RWPE2 (cell line): ENCODE data around the gene MYOD1.

Experiments used
- ATAC-seq: fragments of 200-7000 bp; cut with Tn5 transposase; 3 replicates; pipeline ENCODE4 v1.9.1; 2021; ENCODE audit warnings: low read depth
- DNase-seq: peaks from one replicate; pipeline ENCODE4 v3.0.0-alpha.2; 2020; ENCODE audit warnings: low spot score
- H3K27ac ChIP-seq: fragments of 450-650 bp; 2 replicates; pipeline ENCODE4 v1.5.1; 2017; ENCODE audit warnings: mild to moderate bottlenecking; ENCODE audit not compliant: poor library complexity, severe bottlenecking
- H3K27me3 ChIP-seq: fragments of 250-450 bp; sonication (Bioruptor Pico); 2 replicates; pipeline ENCODE4 v1.5.1; 2021; ENCODE audit warnings: mild to moderate bottlenecking, moderate library complexity; ENCODE audit not compliant: insufficient read depth, poor library complexity, severe bottlenecking
- H3K36me3 ChIP-seq: fragments of 250-450 bp; sonication (Bioruptor Pico); 2 replicates; pipeline ENCODE4 v1.5.1; 2020; ENCODE audit warnings: low read depth, mild to moderate bottlenecking, moderate library complexity
- H3K4me1 ChIP-seq: fragments of 250-450 bp; sonication (Bioruptor Pico); 2 replicates; pipeline ENCODE4 v1.5.1; 2021; ENCODE audit warnings: mild to moderate bottlenecking, moderate library complexity; ENCODE audit not compliant: insufficient read depth, poor library complexity, severe bottlenecking
- H3K4me3 ChIP-seq: fragments of 250-450 bp; sonication (Bioruptor Pico); 2 replicates; pipeline ENCODE4 v1.5.1; 2021; ENCODE audit warnings: mild to moderate bottlenecking, moderate library complexity; ENCODE audit not compliant: severe bottlenecking
- H3K9me3 ChIP-seq: fragments of 250-450 bp; sonication (Bioruptor Pico); 2 replicates; pipeline ENCODE4 v1.5.1; 2021; ENCODE audit warnings: mild to moderate bottlenecking, moderate library complexity; ENCODE audit not compliant: severe bottlenecking
- TF ChIP-seq, protein P1 (sequence below): fragments of 450-650 bp; IDR thresholded peaks from one replicate; pipeline ENCODE4 v1.5.1; 2017; ENCODE audit warnings: mild to moderate bottlenecking, moderate library complexity; ENCODE audit not compliant: poor library complexity, severe bottlenecking

Gene MYOD1

DNA sequence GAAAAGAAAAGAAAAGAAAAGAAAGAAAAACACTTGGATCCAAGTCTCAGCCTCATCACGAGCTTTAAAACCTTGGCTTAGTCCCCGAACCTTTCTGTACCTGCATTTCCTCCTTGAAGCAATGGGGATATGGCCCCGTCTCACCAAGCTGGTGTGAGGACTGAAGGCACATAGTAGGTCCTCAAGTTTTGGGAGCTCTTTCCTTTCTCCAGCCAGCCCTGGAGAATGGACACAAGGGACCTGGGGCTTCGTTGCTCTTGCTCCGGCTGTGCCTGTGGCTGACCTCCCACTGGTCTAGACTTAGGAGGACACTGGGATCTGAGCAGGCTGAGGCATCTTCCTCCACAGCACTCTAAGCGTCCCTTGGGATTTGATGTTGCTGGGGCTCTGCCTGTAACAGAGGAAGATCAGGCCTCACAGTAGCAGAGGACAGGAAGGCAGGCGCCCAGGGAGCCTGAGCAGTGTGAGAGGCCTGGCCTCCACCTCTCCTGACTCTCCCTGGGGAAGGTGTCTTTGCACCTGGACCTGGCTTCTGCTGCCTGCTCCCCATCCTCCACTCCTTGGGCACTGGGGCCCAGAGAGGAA, 48.0 kb downstream of the MYOD1 start:
- ATAC-seq, result no peak
- TF ChIP-seq, protein P1, sequence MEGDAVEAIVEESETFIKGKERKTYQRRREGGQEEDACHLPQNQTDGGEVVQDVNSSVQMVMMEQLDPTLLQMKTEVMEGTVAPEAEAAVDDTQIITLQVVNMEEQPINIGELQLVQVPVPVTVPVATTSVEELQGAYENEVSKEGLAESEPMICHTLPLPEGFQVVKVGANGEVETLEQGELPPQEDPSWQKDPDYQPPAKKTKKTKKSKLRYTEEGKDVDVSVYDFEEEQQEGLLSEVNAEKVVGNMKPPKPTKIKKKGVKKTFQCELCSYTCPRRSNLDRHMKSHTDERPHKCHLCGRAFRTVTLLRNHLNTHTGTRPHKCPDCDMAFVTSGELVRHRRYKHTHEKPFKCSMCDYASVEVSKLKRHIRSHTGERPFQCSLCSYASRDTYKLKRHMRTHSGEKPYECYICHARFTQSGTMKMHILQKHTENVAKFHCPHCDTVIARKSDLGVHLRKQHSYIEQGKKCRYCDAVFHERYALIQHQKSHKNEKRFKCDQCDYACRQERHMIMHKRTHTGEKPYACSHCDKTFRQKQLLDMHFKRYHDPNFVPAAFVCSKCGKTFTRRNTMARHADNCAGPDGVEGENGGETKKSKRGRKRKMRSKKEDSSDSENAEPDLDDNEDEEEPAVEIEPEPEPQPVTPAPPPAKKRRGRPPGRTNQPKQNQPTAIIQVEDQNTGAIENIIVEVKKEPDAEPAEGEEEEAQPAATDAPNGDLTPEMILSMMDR, result no peak
- no peak for DNase-seq
- Histone ChIP-seq H3K4me3 (no peak overlapping the region), H3K27me3 (no peaks in the 10 kb centered on the region), H3K27ac (no peak overlapping the region), H3K4me1 (no peaks in the 10 kb centered on the region), H3K36me3 (no peaks in the 10 kb centered on the region), H3K9me3 (no peaks in the 10 kb centered on the region)

DNA sequence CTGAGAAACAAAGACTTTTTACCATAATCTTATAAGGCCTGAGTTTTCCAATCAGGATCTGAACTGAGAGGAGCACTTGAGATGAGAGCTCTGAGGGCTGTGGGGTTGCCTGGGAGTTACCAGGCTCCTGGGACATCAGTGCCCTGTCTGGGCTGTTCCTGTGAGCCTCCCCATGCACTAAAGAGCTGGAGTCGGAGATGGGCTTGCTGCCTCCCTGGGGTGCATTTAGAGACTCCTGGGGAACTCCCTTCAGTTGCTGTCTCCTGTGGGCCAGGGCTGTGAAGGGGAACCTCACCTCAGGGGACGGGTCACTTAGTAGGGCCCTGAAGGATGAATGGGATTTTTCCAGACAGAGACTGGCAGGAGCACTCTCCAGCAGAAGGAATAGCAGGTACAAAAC, 48.5 kb downstream of the MYOD1 start:
- Histone ChIP-seq H3K36me3 (no peaks in the 10 kb centered on the region), H3K27ac (no peak overlapping the region), H3K4me1 (no peaks in the 10 kb centered on the region), H3K9me3 (no peaks in the 10 kb centered on the region), H3K4me3 (no peak overlapping the region), H3K27me3 (no peaks in the 10 kb centered on the region)
- no peak for ATAC-seq
- DNase-seq, result no peak
- TF ChIP-seq, protein P1, result no peak

DNA sequence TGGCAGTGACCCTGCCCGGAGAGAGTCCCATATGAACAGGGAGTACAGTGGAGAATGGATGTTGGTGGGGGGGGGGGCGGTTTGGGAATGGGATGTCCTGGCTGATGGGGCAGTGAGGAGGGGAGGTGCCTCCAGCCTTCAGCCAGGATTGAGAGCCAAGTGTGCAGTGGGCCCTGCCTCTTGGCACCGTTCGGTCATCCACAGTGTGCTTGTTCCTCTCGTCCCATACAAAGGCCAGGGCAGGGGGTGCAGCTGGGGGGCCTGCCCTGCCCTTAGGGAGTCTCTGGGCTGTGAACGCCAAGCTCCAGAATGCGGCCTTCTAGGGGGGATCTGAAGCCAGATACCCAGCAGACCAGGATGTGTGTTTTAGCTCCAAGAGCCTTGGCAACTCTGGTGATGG, 49.2 kb downstream of the MYOD1 start:
- Histone ChIP-seq H3K27me3 (no peaks in the 10 kb centered on the region), H3K4me1 (no peaks in the 10 kb centered on the region), H3K4me3 (no peak overlapping the region), H3K36me3 (no peaks in the 10 kb centered on the region), H3K9me3 (no peaks in the 10 kb centered on the region), H3K27ac (no peak overlapping the region)
- ATAC-seq (no peak), DNase-seq (peak; percentile 42)
- TF ChIP-seq, protein P1, result no peak

DNA sequence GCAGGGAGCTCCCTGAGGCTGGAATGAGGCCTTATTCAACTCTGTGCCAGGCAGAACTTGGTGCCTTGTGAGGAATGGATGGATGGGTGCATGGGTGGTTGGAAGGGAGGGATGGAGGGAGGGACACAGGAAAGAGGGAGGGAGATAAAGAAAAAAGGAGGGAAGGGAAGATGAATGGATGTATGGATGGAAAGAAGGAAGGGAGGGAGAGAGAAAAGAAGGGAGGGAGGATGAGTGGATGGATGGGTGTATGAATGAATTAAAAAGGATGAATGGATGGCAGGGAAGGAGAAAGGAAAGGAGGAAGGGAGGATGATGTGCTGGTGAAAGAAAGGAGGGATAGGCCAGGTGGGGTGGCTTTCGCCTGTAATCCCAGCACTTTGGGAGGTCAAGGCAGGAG, 49.8 kb downstream of the MYOD1 start:
- DNase-seq, result no peak
- no peak for ATAC-seq
- no peaks in the 10 kb centered on the region for H3K4me1 ChIP-seq
- H3K4me3 ChIP-seq, result no peak overlapping the region
- no peaks in the 10 kb centered on the region for H3K27me3 ChIP-seq
- H3K36me3 ChIP-seq, result no peaks in the 10 kb centered on the region
- TF ChIP-seq, protein P1, result no peak
- H3K9me3 ChIP-seq, result no peaks in the 10 kb centered on the region
- no peak overlapping the region for H3K27ac ChIP-seq

DNA sequence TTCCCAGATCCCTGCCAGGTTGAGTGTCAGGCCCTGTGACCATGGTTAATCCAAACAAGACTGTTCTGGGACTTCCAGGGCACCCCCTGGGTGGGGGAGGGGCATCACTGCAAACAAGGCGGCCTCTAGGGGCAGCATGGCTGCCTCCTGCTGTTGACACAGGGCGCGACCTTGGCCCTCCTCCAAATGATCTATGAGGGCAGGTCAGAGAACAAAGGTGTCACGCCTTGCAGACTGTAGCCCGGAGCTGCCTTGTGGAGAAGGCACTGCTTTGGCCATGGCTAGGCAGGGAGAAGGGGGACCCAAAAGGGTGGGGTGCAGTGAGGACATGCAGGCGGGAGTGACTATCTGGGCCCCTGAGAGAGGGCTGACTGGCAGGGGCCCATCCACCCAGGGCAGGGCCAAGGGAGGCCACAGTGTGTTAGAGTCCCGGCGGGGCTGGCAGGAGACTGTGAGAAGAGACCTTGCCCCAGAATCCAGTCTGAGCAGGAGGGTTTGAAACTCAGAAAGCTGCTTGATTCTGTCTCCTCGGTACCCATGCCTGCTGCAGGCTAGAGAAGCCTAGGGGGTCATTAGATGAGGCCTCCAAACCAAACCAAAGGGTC, 50.8 kb downstream of the MYOD1 start:
- Histone ChIP-seq H3K4me3 (no peak overlapping the region), H3K9me3 (no peaks in the 10 kb centered on the region), H3K27ac (no peak overlapping the region), H3K27me3 (no peaks in the 10 kb centered on the region), H3K36me3 (no peaks in the 10 kb centered on the region), H3K4me1 (no peaks in the 10 kb centered on the region)
- TF ChIP-seq, protein P1, result no peak
- DNase-seq, result peak; percentile 38
- ATAC-seq, result no peak
